BJ (cell line): ENCODE data around the gene OR1E2. TPM values are rescaled to one million over a fixed set of nuclear protein-coding genes. Genes with fewer than 3 reads are reported as not detected.
"Not testable (repeated sequence)": the region's sequence is repeated elsewhere in the genome, so short reads cannot be mapped to it uniquely, and the experiment has no call there.

Source experiments
- CTCF ChIA-PET: fragments of 350-600 bp; formaldehyde crosslinking; extraction: SDS; loops from one replicate; lab custom pipeline; 2021; ENCODE audit warnings: antibody characterized with exemption, inconsistent platforms; lab: Yijun Ruan, JAX
- POLR2A ChIA-PET: fragments of 300-600 bp; sonication (Branson Sonifier 250); formaldehyde crosslinking; extraction: SDS; loops from one replicate; lab custom pipeline; 2021; ENCODE audit warnings: antibody characterized with exemption; lab: Charles Lee
- DNase-seq: peaks from one replicate; pipeline ENCODE4 v3.0.0-alpha.2; 2011; ENCODE audit warnings: low read depth
- H3K27me3 ChIP-seq: 2 replicates; pipeline ENCODE4 v1.6.0; 2011; ENCODE audit warnings: low read length; ENCODE audit not compliant: control insufficient read depth, insufficient read depth
- H3K36me3 ChIP-seq: 2 replicates; pipeline ENCODE4 v1.5.1; 2011; ENCODE audit warnings: low read length; ENCODE audit not compliant: control insufficient read depth, insufficient read depth
- H3K4me3 ChIP-seq: 2 replicates; pipeline ENCODE4 v1.5.1; 2011; ENCODE audit warnings: low read depth, mild to moderate bottlenecking, control low read depth, low read length
- CTCF ChIP-seq: IDR thresholded peaks from 2 replicates; pipeline ENCODE4 v1.5.1; 2011; ENCODE audit warnings: low read depth, mild to moderate bottlenecking, control low read depth, inconsistent platforms, low read length, moderate library complexity; ENCODE audit not compliant: insufficient read depth
- polyA plus RNA-seq: library from polyadenylated mRNA; depleted of rRNA; stranded (reverse); fragments of >200 nt; gene quantifications from 2 replicates; pipeline ENCODE4 v1.2.3, GENCODE V29; 2011

The OR1E2 gene
- polyA plus RNA-seq, 1 experiment: not detected

GRCh38 chr17:3474212-3474611, 40.6 kb upstream of the OR1E2 start:
- TF ChIP-seq CTCF: no peak
- Histone ChIP-seq H3K36me3 (no peaks in the 10 kb centered on the region), H3K4me3 (no peak overlapping the region), H3K27me3 (no peaks in the 10 kb centered on the region)
- POLR2A ChIA-PET: no interaction called here
- no peak for DNase-seq
- CTCF ChIA-PET: no interaction called here

GRCh38 chr17:3472137-3472536, 38.5 kb upstream of the OR1E2 start:
- ChIA-PET CTCF (no interaction called here), POLR2A (no interaction called here)
- TF ChIP-seq CTCF: no peak
- Histone ChIP-seq H3K27me3 (no peaks in the 10 kb centered on the region), H3K4me3 (no peak overlapping the region), H3K36me3 (no peaks in the 10 kb centered on the region)
- no peak for DNase-seq

- Histone ChIP-seq H3K4me3 (no peak within 1 kb of the TSS), H3K27me3 (no peaks in the 10 kb centered on the region), H3K36me3 (no peaks in the 10 kb centered on the region)
- TF ChIP-seq CTCF: no peak
- POLR2A ChIA-PET: no interaction called here
- CTCF ChIA-PET: no interaction called here
- no peak for DNase-seq
Observed at GRCh38 chr17:3471599-3471998, 38.0 kb upstream of the OR1E2 start, which contains the start of gene SPATA22. SPATA22 (minus strand) TSS chr17:3471819; CDS start chr17:3469325, 2,494 bp downstream.

- H3K27me3 ChIP-seq: no peaks in the 10 kb centered on the region
- ChIA-PET POLR2A (interaction anchor here (0.8 kb wide), 1 partner anchor 524 kb away, joined by 3 read pairs; no protein-coding TSS in a partner anchor), CTCF (no interaction called here)
- no peak for DNase-seq
- TF ChIP-seq CTCF: no peak
- H3K4me3 ChIP-seq: no peak overlapping the region
- no peaks in the 10 kb centered on the region for H3K36me3 ChIP-seq
Observed at GRCh38 chr17:3469529-3469928, 35.9 kb upstream of the OR1E2 start.

DNA sequence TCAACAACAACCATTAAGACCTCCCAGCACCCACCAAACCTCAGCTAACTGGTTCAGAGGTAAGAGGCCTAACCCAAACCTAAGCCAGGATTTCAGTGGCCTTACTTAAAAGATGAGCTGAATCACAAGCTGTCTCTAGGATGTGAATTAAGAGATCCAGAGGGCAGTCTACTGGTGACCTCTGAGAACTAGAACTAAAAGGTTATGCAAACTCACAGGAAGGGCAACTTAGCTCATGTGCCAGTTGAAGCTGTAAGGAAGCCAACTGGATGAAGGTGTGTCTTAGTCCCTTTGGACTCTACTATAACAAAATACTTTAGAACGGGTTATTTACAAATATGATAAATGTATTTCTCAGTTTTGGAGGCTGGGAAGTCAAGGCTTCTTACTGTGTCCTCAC, 32.7 kb upstream of the OR1E2 start:
- H3K36me3 ChIP-seq, CTCF ChIA-PET, H3K4me3 ChIP-seq, DNase-seq, H3K27me3 ChIP-seq, POLR2A ChIA-PET: not testable (repeated sequence)

DNA sequence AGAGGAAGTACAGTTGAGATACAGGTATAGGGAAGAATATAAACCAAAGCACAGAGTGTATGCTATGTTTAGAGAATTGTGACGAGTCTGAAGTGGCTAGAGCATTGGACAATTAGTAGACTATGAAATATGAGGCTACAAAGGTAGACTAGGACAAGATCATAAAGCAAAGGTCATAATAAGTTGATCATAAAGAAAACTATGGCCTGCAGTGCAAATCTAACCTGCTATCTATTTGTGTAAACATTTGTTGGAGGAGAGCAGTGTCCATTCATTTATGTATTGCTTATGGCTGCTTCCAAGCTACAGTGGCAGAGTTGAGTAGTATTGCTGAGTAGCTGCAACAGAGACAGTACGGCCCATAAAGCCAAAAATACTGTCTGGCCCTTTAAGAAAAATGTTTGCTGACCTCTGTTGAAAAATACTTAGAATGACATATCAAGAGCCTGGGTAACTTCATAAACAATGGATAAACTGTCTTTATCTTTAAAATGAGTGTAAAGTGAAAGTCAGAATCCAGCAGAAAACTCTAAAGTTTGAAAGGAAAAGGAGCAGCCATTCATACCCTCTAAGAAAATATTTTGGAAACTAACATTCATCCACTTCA, 14.5 kb upstream of the OR1E2 start:
- DNase-seq: no peak
- Histone ChIP-seq H3K4me3 (no peak overlapping the region), H3K36me3 (no peaks in the 10 kb centered on the region), H3K27me3 (no peaks in the 10 kb centered on the region)
- ChIA-PET POLR2A (no interaction called here), CTCF (no interaction called here)
- no peak for TF ChIP-seq CTCF
